Activated CD8-positive, alpha-beta memory T cell treated with anti-CD3 and anti-CD28 coated beads for 4 hours (primary cell): Measurements from ENCODE around the gene OR2AT4.
"Not testable (repeated sequence)": the region's sequence is repeated elsewhere in the genome, so short reads cannot be mapped to it uniquely, and the experiment has no call there.

Source experiments
- DNase-seq, 2 donors: peaks; one replicate each; pipeline ENCODE4 v3.0.0-alpha.2; 2020; ENCODE audit warnings: low read depth in 2 of 2

OR2AT4 gene

GRCh38 chr11:75103380-75104026, 6.8 kb upstream of the OR2AT4 start:
- no peak for DNase-seq

DNA sequence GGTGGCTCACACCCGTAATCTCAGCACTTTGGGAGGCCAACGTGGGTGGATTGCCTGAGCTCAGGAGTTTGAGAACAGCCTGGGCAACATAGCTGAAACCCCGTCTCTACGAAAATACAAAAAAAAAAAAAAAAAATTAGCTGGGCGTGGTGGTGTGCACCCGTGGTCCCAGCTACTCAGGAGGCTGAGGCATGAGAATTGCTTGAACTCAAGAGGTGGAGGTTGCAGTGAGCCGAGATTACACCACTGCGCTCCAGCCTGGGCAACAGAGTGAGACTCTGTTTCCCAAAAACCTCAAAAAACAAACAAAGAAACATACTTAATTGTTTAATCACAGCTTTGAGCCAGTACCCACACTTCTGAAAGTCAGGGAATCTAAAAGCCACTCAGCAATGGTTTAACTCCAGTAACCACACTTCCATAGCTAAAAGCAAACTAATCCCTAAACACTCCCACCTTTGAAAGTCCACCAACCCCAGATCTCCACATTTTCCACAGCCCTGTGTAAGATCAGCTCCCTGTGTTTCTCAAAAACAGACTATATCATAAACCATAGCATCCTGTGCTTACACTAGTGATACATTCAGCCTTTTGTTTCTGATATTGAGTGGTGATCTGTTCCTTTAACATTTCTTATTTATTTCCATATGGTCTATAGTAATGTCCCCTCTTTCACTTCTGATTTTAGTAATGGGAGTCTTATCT, 4.9 kb upstream of the OR2AT4 start:
- DNase-seq: no peak

DNA sequence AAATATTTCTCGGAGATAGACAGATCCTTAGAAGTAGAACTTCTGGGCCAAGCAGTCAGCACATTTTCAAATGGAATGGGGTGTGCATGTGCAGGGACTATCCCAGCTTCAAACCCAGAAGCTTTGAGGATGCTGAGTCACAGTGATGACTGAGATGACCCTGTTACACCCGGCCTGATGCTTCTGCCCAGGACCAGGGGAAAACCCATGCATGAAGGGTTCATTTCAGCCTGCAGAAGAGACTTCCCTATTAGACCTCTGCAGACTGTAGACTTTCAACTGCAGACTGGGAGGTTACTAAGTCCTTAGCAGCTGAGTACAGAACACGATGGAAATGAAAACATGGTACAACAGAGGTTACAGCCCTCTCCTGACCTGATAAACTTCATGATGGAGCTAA, 3.6 kb upstream of the OR2AT4 start:
- no peak for DNase-seq

DNA sequence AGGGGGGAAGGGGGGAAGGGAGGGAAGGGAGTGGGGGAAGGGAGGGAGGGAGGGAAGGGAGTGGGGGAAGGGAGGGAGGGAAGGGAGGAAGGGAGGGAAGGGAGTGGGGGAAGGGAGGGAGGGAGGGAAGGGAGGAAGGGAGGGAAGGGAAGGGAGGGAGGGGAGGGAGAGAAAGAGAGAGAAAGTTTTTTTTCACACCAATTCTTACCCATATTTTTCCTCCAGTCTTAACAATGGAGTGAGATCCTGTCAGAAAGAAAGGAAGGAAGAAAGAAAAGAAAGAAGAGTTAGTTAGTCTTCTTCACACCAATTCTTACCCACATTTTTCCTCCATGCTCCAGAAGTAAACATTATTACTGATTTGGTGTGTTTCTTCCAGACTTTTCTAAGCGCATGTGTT, 3.0 kb upstream of the OR2AT4 start:
- no peak for DNase-seq

- DNase-seq: not testable (repeated sequence)
These were observed 2.3 kb upstream of the OR2AT4 start for GRCh38 chr11:75098835-75099439.

- not testable (repeated sequence) for DNase-seq
These were observed 1.5 kb upstream of the OR2AT4 start for GRCh38 chr11:75098181-75098580.

- no peak for DNase-seq
These were observed 489 bp upstream of the OR2AT4 start for GRCh38 chr11:75097173-75097557.

DNA sequence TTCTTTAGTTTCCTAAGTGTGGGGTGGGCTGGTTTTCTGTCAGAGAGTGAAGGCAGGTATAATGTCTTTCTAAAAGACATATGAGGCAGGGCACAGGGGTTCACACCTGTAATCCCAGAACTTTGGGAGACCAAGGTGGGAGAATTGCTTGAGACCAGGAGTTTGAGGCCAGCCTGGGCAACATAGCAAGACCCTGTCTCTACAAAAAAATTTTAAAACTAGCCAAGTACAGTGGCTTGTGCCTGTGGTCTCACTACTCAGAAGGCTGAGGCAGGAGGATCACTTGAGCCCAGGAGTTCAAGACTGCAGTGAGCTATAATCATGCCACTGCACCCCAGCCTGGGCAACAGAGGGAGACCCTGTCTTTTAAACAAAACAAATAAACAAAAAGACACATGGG, 2.3 kb downstream of the OR2AT4 start:
- DNase-seq: not testable (repeated sequence)

DNA sequence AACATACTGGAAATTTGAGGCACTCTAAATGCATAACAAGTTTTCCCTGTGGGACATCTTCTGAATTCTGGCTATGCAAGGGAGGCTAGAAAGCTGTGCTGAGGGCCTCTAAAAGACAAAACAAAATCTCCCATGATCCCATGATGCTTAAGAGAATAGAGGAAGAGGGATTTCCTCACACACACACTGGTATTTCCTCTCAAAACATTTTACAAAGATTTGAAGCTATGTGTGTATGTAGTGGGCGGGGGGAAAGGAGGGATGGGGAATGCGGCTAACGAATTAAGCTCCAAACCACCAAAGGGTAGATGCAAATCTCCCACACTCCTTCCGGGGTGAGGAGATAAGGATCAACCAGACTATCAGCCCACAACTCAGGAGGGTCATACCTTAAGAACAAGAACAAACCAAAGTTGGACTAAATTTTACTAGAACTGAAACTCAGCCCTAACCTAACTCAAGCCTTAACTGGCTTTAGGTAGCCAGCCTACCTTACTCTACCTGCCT, 6.0 kb downstream of the OR2AT4 start:
- DNase-seq: no peak

- DNase-seq: no peak
These were observed 9.1 kb downstream of the OR2AT4 start for GRCh38 chr11:75087319-75088305.

DNA sequence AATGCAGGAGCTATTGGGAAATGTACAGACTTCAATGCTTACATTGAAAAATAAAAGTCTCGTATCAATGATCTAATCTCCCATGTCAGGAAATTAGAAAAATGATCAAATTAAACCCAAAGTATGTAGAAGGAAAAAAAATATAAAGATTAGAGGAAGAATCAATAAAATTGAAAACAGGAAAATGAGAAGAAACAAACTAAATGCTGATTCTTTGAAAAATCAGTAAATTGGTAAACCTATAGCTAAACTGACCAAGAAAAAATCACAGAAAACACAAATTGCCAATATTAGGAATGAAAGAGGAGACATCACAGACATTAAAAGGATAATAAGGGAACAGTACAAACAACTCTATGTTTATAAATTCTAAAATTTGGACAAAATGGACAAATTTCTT, 11.8 kb downstream of the OR2AT4 start:
- no peak for DNase-seq

DNA sequence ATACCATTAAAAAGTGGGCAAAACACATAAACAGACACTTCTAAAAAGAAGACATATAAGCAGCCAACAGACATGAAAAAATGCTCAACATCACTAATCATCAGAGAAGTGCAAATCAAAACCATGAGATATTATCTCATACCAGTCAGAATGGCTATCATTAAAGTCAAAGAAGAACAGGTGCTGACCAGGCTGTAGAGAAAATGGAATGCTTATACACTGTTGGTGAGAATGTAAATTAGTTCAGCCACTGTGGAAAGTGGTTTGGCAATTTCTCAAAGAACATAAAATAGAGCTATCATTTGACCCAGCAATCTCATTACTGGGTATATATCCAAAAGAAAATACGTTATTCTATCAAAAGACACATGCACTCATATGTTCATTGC, 13.5 kb downstream of the OR2AT4 start:
- DNase-seq: no peak

DNA sequence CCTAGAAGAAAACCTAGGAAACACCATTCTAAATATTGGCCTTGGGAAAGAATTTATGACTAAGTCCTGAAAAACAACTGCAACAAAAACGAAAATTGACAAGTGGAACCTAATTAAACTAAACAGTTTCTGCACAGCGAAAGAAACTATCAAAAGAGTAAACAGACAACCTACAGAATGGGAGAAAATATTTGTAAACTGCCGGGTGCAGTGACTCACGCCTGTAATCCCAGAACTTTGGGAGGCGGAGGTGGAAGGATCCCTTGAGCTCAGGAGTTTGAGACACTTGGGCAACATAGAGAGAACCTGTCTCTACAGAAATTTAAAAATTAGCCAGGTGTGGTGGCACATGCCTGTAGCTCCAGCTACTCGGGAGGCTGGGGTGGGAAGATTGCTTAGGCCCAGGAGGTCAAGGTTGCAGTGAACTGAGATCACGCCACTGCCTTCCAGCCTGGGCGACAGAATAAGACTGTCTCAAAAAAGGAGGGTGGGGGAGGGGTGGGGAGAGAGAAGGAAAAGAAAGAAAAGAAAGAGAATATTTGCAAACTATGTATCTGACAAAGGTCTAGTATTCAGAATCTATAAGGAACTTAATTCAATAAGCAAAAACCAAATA, 14.0 kb downstream of the OR2AT4 start:
- DNase-seq: no peak

DNA sequence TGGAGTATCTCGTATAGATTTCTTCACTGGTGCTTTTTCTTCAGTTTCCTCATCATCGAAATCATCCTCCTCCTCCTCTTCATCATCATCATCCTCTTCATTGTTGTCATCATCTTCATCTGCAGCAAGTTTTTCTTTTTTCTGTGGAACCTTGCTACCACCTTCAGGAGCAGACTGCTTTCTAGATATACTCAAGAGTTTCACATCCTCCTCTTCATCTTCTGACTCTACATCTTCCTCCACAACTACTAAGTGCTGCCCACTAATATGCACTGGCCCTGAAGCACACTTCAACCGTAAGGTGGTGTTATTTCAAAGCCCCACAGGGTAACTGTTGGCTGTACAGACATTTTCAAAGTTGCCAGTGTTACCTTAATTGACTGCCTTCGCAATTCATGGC, 17.1 kb downstream of the OR2AT4 start:
- no peak for DNase-seq

DNA sequence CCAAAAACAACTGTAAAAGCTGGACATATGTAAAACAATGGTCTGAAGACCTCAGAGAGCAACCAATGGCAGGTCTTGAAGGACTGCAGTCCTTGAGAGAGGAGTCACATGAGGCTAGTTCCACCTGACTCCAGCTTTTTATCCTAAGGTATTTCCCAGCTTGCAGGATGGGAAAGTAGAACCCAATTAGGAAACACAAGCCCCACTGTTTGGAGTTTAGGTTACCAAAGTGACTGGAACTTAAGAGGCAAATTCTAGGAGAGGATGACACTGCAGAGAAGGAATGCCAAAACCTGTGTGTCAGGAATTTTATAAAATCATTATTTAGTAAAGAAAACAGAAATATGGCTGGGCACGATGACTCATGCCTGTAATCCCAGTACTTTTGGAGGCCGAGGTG, 18.4 kb downstream of the OR2AT4 start:
- DNase-seq: no peak

GRCh38 chr11:75077316-75077715, 19.4 kb downstream of the OR2AT4 start:
- DNase-seq: no peak

DNA sequence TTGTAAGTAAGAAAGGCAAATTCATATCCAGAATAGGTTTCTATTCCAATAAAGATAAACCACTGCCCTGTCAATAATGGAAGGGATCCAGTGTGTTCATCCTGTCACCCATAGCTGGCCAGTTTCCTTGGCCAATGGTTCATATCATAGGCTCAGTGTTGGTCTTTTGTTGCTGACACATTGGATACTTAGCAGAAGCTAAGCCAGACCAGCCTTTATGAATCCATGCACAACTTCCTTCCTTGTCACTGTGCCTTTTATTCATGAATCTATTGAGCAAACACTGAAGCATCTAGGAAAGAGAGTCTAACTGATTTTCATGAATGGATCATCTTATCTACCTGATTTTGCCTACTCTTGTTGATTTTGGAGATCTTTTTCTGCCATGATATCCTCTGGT, 20.0 kb downstream of the OR2AT4 start:
- no peak for DNase-seq

DNA sequence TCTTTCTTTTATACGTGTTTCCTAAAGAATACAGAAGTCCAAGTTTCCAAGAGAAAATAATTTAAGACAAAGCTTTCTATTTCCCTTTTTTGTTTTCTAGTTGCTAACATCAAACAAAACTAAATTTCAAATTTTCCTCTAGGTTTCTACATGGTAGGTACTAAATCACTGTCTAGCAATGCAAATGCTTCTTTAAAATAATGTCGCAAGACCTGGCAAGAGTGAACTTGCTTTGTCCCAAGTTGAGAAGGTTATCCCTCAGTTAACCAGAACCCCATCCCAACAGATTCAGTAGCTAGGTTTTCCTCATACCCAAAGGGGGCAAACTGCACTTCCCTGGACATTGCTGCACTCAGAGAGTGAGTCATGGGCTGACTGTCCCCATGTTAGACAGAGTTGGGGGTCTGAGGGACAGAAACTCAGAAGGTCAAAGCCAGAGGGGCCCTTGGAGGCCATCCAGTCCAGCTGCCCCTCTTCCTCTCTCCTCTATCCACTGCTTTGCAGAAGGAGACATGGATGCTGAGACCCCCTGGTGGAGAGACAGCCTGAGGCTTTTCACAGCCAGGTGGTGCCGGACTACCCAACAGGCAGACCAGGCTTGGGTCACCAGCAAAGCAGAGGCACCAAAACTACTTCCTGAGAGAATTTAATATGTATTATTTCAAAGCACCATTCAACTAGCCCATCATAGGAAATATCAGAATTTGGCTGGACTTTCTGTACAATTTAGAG, 23.1 kb downstream of the OR2AT4 start:
- DNase-seq: no peak

- DNase-seq: no peak
These were observed 24.1 kb downstream of the OR2AT4 start for GRCh38 chr11:75072582-75072981.

- no peak for DNase-seq
These were observed 27.2 kb downstream of the OR2AT4 start for GRCh38 chr11:75069473-75069872.

- DNase-seq: no peak
These were observed 27.7 kb downstream of the OR2AT4 start for GRCh38 chr11:75068993-75069392.
